ENCODE measurements around the gene JAKMIP2.
"Not testable (repeated sequence)": the region's sequence is repeated elsewhere in the genome, so short reads cannot be mapped to it uniquely, and the experiment has no call there.

Gene JAKMIP2

DNA sequence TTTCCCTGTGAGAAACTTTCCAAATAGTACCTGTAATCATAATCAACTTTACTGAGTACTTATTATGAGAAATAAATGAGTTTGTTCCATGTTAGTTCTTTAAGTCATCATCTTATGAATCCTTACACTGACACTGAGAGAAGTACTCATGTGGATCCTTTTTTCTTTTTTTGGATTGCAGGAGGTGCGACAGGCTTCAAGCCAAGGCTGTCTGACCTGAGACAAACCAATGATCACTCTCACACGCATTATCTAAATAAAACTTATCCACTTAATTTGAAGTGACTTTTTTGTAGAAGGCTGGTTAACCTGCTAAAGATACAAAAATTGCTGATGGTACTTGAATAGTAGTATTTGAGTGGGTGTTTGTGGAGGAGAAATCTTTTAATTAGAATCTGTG, 39.5 kb downstream of the JAKMIP2 start:
- no peak for DNase-seq

DNA sequence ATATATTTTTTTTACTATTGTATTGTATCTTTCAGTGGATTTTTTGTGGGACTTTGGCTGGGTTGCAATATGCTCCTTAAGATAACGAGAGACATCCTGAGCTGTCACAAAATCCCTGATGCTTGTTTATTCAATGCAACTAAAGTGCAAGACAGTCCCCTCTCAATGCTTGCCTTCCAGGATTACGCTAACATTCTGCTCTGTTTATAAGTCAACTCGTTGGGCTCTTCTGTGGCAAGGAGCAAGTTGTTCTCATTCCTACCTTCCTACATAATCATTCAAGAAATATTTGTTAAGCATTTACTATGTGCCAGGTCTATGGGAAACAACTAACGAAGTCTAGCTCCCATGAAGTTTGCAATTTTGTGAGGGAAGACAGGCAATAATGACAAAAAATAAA, 40.4 kb downstream of the JAKMIP2 start:
- no peak for DNase-seq

- DNase-seq = no peak
These were observed 41.7 kb downstream of the JAKMIP2 start for GRCh38 chr5:147740864-147741263.

DNA sequence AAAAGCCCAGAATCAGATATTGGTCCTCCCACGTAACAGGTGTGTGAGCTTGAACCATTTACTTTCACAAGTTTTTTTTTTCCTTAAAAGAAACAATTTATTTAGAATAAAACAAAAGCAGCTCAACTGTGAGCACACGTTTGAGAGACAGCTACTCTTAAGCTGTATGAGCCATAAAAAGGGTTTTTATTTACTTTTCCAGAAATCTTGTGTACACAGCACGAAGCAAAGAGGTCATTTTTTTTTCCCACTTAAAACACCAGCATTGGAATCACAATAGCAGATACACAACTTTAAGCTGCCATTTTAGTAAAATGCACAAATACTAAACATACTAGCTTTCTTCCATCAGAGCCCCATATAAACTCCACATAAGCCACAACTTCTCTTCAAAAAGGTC, 44.6 kb downstream of the JAKMIP2 start:
- DNase-seq = no peak

GRCh38 chr5:147735621-147736125, 46.9 kb downstream of the JAKMIP2 start:
- no peak for DNase-seq

DNA sequence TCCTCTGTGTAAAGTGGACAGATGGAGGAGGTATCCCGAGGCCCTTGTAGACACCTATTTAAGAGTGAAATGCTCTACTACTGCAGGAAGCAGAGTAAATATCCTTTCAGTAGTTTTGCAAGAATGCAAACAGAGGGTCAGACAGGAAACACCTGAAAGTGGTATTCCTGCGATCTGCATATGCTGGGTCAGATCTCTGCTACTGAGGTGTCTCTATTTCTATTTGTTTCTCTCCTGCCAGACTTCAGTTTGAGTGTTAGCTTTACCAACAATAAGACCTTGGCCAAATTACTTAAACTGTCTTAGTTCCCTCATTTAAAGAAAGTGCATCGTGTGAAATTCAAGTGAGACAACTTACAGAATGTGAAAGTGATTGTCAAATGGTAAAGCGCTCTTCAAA, 47.6 kb downstream of the JAKMIP2 start:
- no peak for DNase-seq

DNA sequence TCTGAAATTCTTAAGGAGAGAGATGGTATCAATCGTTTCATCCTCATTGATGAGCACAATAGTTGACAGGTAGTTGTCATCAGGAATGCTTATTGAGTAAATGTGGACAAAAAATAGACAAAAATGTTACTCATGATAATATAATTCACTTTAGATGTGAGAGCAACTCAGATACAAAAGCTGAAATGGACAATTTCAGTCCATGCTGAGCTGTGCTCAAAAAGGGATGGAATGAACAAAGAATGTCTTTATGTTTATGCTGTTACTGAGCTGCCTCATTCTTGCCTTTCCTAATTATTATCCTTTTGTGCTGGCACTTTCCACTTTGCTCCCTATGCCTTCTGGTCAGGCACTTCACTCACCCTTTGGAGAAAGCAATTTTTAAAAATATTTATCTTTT, 49.5 kb downstream of the JAKMIP2 start:
- no peak for DNase-seq

DNA sequence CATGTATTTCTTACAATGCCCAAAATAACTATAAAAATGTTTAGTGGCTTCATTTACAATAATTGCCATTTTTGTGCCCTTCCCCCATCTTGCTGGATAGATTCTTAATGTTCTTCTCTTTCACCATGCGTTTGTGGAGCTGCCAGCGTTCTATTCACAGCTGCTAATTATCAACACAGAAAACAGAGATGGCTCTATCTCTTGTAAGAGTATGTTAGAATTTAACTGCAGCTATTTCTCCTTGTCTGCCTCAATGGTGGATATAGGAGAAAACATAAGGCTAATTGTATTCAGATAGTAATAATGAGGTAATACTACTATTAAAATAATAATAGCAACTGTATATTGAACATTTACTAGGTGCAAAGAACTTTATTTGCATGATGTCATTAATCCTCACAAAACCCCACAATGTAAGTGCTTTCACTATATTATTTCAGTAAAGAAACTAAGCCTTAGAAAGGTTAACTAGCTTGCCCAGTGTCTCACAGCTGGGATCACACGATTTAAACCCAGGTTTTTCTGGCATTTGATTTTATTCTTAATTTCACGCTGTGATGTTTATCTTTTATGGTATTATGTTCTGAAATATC, 50.1 kb downstream of the JAKMIP2 start:
- no peak for DNase-seq

DNA sequence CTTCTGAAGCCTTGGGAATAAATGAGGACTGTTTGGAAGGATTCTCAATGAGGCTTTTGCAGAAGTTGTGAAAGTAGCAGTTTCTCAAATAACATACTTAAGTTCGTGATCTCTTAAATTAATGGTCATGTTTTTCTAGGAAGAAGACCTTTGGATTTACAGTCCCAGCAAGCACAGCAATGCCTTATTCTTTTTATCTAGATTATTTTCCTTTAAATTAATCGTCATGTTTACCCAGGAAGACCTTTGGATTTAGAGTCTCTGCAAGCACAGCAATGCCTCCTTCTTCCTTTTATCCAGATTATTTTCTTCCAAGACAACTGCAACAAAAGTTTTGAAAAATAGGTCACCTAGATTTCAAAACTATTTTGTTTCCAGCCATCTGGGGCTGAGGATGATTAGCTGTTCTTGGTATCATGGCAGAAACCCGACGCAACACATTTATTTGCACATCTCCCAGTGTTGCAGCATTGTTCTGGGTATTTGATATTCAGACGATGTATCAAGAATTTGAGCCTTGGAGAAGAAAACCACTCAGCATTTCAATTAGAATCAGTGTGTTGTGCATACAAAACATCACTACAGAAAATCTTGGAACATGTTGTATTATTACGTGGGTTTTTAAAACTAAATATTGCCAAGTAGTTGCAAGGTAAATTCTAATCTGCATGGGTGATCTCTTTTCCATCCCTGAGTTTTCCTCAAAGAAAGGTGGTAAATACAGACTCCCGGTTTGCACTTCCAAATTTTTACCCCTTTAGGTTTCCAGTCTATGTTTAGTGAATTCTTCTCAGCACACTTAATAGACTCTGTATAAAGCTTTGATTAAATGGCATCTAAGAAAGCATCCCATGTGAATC, 50.9 kb downstream of the JAKMIP2 start:
- no peak for DNase-seq

DNA sequence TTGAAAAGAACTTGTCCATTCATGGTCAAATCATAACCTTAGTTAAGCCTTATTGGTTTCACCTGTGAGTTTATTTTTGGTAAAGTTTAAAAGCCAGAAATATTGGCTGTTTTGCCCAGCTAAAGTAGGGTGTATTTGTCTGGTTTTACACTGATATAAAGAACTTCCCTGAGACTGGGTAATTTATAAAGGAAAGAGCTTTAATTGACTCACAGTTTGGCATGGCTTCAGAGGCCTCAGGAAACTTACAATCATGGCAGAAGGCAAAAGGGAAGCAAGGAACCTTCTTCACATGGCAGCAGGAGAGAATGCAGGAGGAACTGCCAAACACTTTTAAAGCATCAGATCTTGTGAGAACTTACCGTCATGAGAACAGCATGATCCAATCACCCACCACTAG, 55.3 kb downstream of the JAKMIP2 start:
- no peak for DNase-seq

DNA sequence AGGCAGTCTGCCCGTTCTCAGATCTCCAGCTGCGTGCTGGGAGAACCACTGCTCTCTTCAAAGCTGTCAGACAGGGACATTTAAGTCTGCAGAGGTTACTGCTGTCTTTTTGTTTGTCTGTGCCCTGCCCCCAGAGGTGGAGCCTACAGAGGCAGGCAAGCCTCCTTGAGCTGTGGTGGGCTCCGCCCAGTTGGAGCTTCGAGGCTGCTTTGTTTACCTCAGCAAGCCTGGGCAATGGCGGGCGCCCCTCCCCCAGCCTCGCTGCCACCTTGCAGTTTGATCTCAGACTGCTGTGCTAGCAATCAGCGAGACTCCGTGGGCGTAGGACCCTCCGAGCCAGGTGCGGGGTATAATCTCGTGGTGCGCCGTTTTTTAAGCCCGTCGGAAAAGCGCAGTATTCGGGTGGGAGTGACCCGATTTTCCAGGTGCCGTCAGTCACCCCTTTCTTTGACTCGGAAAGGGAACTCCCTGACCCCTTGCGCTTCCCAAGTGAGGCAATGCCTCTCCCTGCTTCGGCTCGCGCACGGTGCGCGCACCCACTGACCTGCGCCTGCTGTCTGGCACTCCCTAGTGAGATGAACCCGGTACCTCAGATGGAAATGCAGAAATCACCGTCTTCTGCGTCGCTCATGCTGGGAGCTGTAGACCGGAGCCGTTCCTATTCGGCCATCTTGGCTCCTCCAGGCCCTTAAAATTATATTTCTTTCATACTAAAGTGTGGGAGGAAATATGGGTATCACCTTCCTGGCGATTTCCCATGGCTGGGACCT, 61.2 kb downstream of the JAKMIP2 start:
- DNase-seq = not testable (repeated sequence)

DNA sequence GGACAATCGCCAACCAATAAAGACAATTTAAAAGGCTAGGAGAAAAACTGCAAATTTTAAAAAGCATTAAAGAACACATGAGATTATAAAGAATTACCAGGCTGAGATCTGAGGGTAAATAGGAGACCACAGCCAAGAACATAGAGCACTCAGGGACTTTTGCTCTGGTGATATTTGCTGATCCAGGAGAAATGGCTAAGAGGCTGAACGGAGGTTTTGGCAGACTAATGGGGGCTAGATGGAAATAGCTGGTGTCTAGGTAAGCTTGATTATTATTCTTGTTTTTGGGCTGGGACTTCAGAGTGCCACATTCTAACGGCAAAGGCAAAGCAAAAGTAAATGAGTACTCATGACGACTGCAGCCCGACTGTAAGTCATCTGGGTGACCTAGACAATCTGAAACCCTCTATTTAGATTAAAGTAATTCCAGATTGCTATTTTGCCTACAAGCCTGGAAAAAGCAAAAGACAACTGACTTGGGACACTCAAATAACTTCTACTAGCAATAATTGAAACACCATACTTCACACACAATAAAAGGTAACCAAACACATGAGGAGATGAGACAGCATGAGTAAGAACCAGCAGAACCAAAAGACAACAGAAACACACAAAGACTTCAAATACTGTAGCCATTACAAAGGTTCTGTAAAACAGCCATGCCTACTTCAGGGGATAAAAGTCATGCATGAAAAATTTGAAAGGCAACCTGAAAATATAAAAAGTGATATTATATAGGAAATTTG, 68.8 kb downstream of the JAKMIP2 start:
- no peak for DNase-seq

GRCh38 chr5:147712598-147712997, 69.9 kb downstream of the JAKMIP2 start:
- no peak for DNase-seq

GRCh38 chr5:147712019-147712418, 70.5 kb downstream of the JAKMIP2 start:
- DNase-seq = no peak

GRCh38 chr5:147711019-147711418, 71.5 kb downstream of the JAKMIP2 start:
- DNase-seq = no peak

GRCh38 chr5:147708708-147709107, 73.8 kb downstream of the JAKMIP2 start:
- DNase-seq = no peak

GRCh38 chr5:147704544-147704943, 78.0 kb downstream of the JAKMIP2 start:
- no peak for DNase-seq

DNA sequence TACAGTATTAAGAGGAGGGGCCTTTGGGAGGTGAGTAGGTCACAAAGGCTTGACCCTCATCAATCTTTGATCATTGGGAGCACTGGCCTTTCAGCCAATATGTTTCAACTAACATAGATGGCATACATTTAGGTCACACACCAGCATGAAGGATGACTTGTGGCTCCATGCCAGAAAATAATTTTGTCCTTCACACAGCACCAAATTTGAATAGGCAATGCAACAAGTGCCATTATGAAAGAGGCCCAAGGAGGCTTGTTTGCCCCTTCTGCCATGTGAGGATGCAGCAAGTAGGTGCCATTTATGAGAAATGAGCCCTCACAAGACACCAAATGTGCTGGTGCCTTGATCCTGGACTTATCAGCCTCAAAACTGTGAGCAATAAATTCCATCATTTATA, 81.1 kb downstream of the JAKMIP2 start:
- no peak for DNase-seq

- DNase-seq = no peak
These were observed 82.9 kb downstream of the JAKMIP2 start for GRCh38 chr5:147699496-147700088.

- DNase-seq = no peak
These were observed 85.1 kb downstream of the JAKMIP2 start for GRCh38 chr5:147697380-147697779.

DNA sequence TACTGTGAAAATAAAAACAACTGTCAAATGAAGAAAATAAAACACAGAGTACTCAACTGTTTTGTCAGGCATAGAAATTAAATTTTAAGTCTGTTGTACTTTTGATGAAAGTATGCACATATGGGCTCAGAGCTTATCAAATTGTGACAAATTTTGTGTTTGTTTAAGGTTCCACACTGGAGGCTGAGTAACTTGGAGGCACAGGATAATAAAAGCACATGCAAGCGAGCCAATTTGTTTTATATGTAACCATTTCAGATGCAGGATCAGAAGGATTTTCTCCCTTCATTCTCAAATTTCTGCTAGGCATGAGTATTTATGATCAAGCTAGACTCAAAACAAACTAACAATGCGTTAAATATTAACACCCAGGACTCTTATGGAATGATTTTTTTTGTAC, 87.8 kb downstream of the JAKMIP2 start:
- DNase-seq = no peak

- DNase-seq = no peak
These were observed 89.3 kb downstream of the JAKMIP2 start for GRCh38 chr5:147693233-147693632.

DNA sequence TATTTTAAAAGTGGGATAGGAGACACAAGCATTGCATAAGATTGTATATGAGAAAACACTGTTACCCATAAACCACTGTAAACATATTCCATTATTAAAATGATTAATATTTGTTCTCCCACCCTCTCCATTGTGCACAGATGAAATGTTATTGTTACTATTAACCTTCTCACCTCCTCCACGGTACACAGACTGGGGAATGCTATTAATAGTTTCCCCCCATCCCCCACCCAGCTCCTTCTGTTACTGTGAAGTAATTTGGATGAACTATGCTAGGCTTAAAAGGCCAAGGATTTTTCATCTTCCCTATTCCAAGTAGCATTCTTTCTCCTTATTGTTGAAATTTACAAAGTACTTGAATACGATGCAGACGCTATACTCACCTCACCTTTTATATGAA, 91.4 kb downstream of the JAKMIP2 start:
- DNase-seq = no peak
